Uterus (tissue), 2 donors: ENCODE data around the gene ISL1.

Source experiments
- POLR2A ChIP-seq, 2 donors: fragments of 450-650 bp; IDR thresholded peaks; one replicate each; pipeline ENCODE4 v1.6.1; 2016; ENCODE audit warnings: antibody characterized with exemption in 2 of 2, mild to moderate bottlenecking in 1 of 2, moderate library complexity in 1 of 2
- TF ChIP-seq, protein P1 (sequence below), 4 experiments: fragments of 200-600 bp in 2 of 4; fragments of 450-650 bp in 2 of 4; sonication (generic) in 2 of 4; IDR thresholded peaks; one replicate each; pipeline ENCODE4 v1.5.1; 2016 to 2019; ENCODE audit warnings: antibody characterized with exemption in 4 of 4, mild to moderate bottlenecking in 2 of 4, moderate library complexity in 1 of 4

DNA sequence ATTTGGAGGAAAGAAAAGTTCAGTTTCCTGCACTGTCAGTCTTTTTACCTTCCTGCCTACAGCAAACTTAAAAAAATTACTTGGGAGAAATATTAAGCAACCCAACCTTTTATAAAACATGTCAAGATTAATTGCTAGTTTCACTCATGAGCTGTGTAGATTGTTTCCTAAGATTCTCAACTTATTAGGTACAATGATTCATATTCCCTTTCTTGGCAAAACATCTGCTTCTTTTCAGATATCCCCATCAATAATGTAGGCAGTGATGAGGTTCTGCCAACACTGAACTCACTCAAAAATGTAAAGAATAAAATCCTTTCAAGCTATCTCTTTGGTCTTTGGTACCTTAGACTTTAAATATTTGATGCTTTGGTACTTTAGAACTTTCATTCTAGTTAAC is 56.0 kb downstream of the ISL1 start:
- TF ChIP-seq, protein P1, sequence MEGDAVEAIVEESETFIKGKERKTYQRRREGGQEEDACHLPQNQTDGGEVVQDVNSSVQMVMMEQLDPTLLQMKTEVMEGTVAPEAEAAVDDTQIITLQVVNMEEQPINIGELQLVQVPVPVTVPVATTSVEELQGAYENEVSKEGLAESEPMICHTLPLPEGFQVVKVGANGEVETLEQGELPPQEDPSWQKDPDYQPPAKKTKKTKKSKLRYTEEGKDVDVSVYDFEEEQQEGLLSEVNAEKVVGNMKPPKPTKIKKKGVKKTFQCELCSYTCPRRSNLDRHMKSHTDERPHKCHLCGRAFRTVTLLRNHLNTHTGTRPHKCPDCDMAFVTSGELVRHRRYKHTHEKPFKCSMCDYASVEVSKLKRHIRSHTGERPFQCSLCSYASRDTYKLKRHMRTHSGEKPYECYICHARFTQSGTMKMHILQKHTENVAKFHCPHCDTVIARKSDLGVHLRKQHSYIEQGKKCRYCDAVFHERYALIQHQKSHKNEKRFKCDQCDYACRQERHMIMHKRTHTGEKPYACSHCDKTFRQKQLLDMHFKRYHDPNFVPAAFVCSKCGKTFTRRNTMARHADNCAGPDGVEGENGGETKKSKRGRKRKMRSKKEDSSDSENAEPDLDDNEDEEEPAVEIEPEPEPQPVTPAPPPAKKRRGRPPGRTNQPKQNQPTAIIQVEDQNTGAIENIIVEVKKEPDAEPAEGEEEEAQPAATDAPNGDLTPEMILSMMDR (IDR thresholded peaks at IDR 0.05): no peak
- TF ChIP-seq POLR2A (IDR thresholded peaks at IDR 0.05): no peak
